HepG2 (cell line): ENCODE data around the gene SMURF2. TPM values are rescaled to one million over a fixed set of nuclear protein-coding genes. Genes with fewer than 3 reads are reported as not detected.
A peak's percentile ranks its signal among the peaks of the same experiment; 100 is the strongest.

Experiments used
- ATAC-seq: fragments of 200-7000 bp; cut with Tn5 transposase; 3 replicates; pipeline ENCODE4 v1.9.1; 2020; ENCODE audit warnings: mild to moderate bottlenecking, moderate library complexity
- BruUV-seq: library from RNA; stranded (reverse); fragments of 400-500 nt; replicated peaks from 2 replicates; lab custom pipeline; 2021; lab: Mats Ljungman, UMichigan
- CTCF ChIA-PET: fragments of 300-600 bp; formaldehyde crosslinking; extraction: SDS; loops from one replicate; lab custom pipeline; 2021; ENCODE audit warnings: low total read pairs, inconsistent platforms, low intra/inter-chr PET ratio; lab: Yijun Ruan, JAX
- POLR2A ChIA-PET: fragments of 350-600 bp; sonication (Branson Sonifier 250); formaldehyde crosslinking; loops from one replicate; lab custom pipeline; 2020; ENCODE audit warnings: antibody characterized with exemption, inconsistent platforms; lab: Yijun Ruan, JAX
- DNase-seq: peaks from one replicate; pipeline ENCODE4 v3.0.0-alpha.2; 2015; ENCODE audit warnings: low spot score
- FAIRE-seq: peaks from 3 replicates; lab custom pipeline; 2011; peaks lifted over from hg19 to GRCh38; lab: Jason Lieb, UNC
- H2AFZ ChIP-seq: one replicate; pipeline ENCODE4 v1.6.1; 2011; ENCODE audit warnings: low read length, inconsistent platforms
- H3K27ac ChIP-seq: fragments of 300-600 bp; 3 replicates; pipeline ENCODE4 v1.8.0; 2011; ENCODE audit warnings: mixed run types, mild to moderate bottlenecking, mixed read lengths, low read length, inconsistent platforms; ENCODE audit not compliant: insufficient read depth; ENCODE audit errors: extremely low read length
- H3K27me3 ChIP-seq, 2 experiments: fragments of 200-600 bp in 1 of 2; 2 replicates in 1 of 2; 3 replicates in 1 of 2; pipeline versions ENCODE4 v1.6.0 to v1.8.0; 2011; ENCODE audit warnings: low read length in 2 of 2, mild to moderate bottlenecking in 2 of 2, moderate library complexity in 2 of 2, inconsistent platforms in 1 of 2; ENCODE audit not compliant: insufficient read depth in 2 of 2, control insufficient read depth in 1 of 2
- H3K36me3 ChIP-seq, 2 experiments: fragments of 200-600 bp in 1 of 2; replicated peaks in 1 of 2; 2 replicates in 1 of 2; 3 replicates in 1 of 2; pipeline versions ENCODE4 v1.5.1 to v1.8.0; 2011; ENCODE audit warnings: low read length in 2 of 2, inconsistent platforms in 1 of 2; ENCODE audit not compliant: insufficient read depth in 2 of 2, control insufficient read depth in 1 of 2
- H3K4me1 ChIP-seq: 2 replicates; pipeline ENCODE4 v1.5.1; 2012; ENCODE audit warnings: low read length, inconsistent platforms; ENCODE audit not compliant: insufficient read depth
- H3K4me2 ChIP-seq: 2 replicates; pipeline ENCODE4 v1.6.0; 2011; ENCODE audit warnings: low read depth, low read length, inconsistent platforms
- H3K4me3 ChIP-seq, 3 experiments: fragments of 200-600 bp in 1 of 3; sonication (generic), shearing (Covaris generic) in 1 of 3; replicated peaks in 1 of 3; 2 replicates each; pipeline ENCODE4 v1.5.1; 2011 to 2016; ENCODE audit warnings: low read length in 3 of 3, inconsistent platforms in 2 of 3, low read depth in 2 of 3, mild to moderate bottlenecking in 2 of 3, control low read depth in 1 of 3, mixed read lengths in 1 of 3; ENCODE audit not compliant: insufficient read depth in 1 of 3
- H3K79me2 ChIP-seq: one replicate; pipeline ENCODE4 v1.6.1; 2011; ENCODE audit warnings: low read length, inconsistent platforms; ENCODE audit not compliant: insufficient read depth
- H3K9ac ChIP-seq: 2 replicates; pipeline ENCODE4 v1.6.0; 2011; ENCODE audit warnings: mild to moderate bottlenecking, low read depth, low read length, inconsistent platforms; ENCODE audit not compliant: insufficient read depth
- H3K9me3 ChIP-seq: 2 replicates; pipeline ENCODE4 v1.5.1; 2012; ENCODE audit warnings: mild to moderate bottlenecking, low read length
- H4K20me1 ChIP-seq: 2 replicates; pipeline ENCODE4 v1.6.0; 2011; ENCODE audit warnings: inconsistent platforms, mild to moderate bottlenecking, low read length, moderate library complexity; ENCODE audit not compliant: insufficient read depth
- ARID5B ChIP-seq: IDR thresholded peaks from 2 replicates; pipeline ENCODE4 v1.4.0; 2020; ENCODE audit warnings: mild to moderate bottlenecking, missing genetic modification reagents
- ATF3 ChIP-seq: sonication (generic); formaldehyde crosslinking; IDR thresholded peaks from 2 replicates; pipeline ENCODE4 v1.4.0; 2020; ENCODE audit warnings: missing genetic modification reagents
- CERS6 ChIP-seq: sonication (generic); formaldehyde crosslinking; IDR thresholded peaks from 2 replicates; pipeline ENCODE4 v1.5.0; 2020; ENCODE audit warnings: missing genetic modification reagents
- MIER2 ChIP-seq: IDR thresholded peaks from 2 replicates; pipeline ENCODE4 v1.6.1; 2016; ENCODE audit warnings: missing biosample characterization, missing genetic modification reagents
- MXI1 ChIP-seq: IDR thresholded peaks from 3 replicates; pipeline ENCODE4 v1.6.1; 2012; ENCODE audit warnings: low read depth, low read length, inconsistent platforms, borderline replicate concordance
- NPAS2 ChIP-seq: sonication (generic); formaldehyde crosslinking; IDR thresholded peaks from 2 replicates; pipeline ENCODE4 v1.8.0; 2022; ENCODE audit warnings: mild to moderate bottlenecking, missing genetic modification reagents, borderline replicate concordance
- SALL2 ChIP-seq: sonication (generic); formaldehyde crosslinking; IDR thresholded peaks from 2 replicates; pipeline ENCODE4 v1.8.1; 2023; ENCODE audit warnings: mild to moderate bottlenecking, missing genetic modification reagents, inconsistent platforms
- ZNF281 ChIP-seq: sonication (generic); formaldehyde crosslinking; IDR thresholded peaks from 2 replicates; pipeline ENCODE4 v1.4.0; 2020; ENCODE audit warnings: missing genetic modification reagents, borderline replicate concordance
- ZNF577 ChIP-seq: sonication (generic); formaldehyde crosslinking; IDR thresholded peaks from 2 replicates; pipeline ENCODE4 v1.4.0; 2020; ENCODE audit warnings: mild to moderate bottlenecking, low read depth, missing genetic modification reagents, borderline replicate concordance
- WGBS: methylation state at CpG from one replicate; pipeline ENCODE4 v1.1.6; 2017; ENCODE audit warnings: low lambda C conversion rate; 5-methylcytosine and 5-hydroxymethylcytosine counted together
- in situ Hi-C: cut with HindIII; loops from 2 replicates; pipeline ENCODE4 v1.10.0; 2017; ENCODE audit warnings: low pct_unique_long_range_greater_than_20kb; ENCODE audit not compliant: extremely low pct_ligation_motif_present
- intact Hi-C: fragments of 100-400 bp; cut with micrococcal nuclease; formaldehyde crosslinking; loops from one replicate; pipeline ENCODE4 v1.10.0; 2022; ENCODE audit not compliant: unreplicated experiment
- polyA plus RNA-seq, 8 experiments: library from polyadenylated mRNA; depleted of rRNA in 3 of 8; stranded (reverse) in 7 of 8; unstranded in 1 of 8; fragments of >200 nt; fragmentation: Illumina TruSeq in 4 of 8; extraction: Trizol in 4 of 8; gene quantifications; 2 replicates each; pipeline versions ENCODE4 v1.2.1 to v1.2.3, GENCODE V29; 2011 to 2016; ENCODE audit warnings: low read depth in 4 of 8, missing spikeins in 1 of 8, mixed read lengths in 1 of 8; ENCODE audit not compliant: insufficient read depth in 1 of 8
- total RNA-seq, 5 experiments: library from RNA; depleted of rRNA; stranded (reverse); fragments of >200 nt; fragmentation: Illumina TruSeq; extraction: Trizol; gene quantifications; 2 replicates each; pipeline ENCODE4 v1.2.3, GENCODE V29; 2016; ENCODE audit warnings: low read depth in 1 of 5

The SMURF2 gene
- total and polyA plus RNA-seq, 2 of the 13 experiments (the other 11 are each of a cell fraction or from before 2014, with no cell fraction given) = 14.9 to 24.3 TPM

- peaks cover 23 to 88% of the 10 kb centered on the region in 2 experiments for H3K36me3 ChIP-seq
- in situ Hi-C loops = no loop called here
- no peak overlapping the region for H3K4me3 ChIP-seq
- no peak overlapping the region for H3K9ac ChIP-seq
- no peaks in the 10 kb centered on the region for H3K9me3 ChIP-seq
- BruUV-seq = no TSS peak
- no peak overlapping the region for H3K4me2 ChIP-seq
- ATAC-seq (no peak), DNase-seq (no peak), FAIRE-seq (no peak)
- H3K27ac ChIP-seq = no peak overlapping the region
- no peak overlapping the region for H2AFZ ChIP-seq
- no peaks in the 10 kb centered on the region for H3K27me3 ChIP-seq
- CTCF ChIA-PET = no interaction called here
- WGBS = 96% methylated on average over 2 of the region's 2 CpGs
- H3K79me2 ChIP-seq = peaks cover 8% of the 10 kb centered on the region
- H3K4me1 ChIP-seq = no peaks in the 10 kb centered on the region
- H4K20me1 ChIP-seq = no peaks in the 10 kb centered on the region
- TF ChIP-seq MXI1 = no peak
- no peak for TF ChIP-seq NPAS2 (CRISPR knock-in tag)
- TF ChIP-seq, all 625 proteins: peak for 0
- intact Hi-C loops = no loop called here
- POLR2A ChIA-PET = interaction anchor here (2.2 kb wide), 1 partner anchor 9 kb away, joined by 15 read pairs; the partner anchor contains the start of genes CEP95 and DDX5
Measured at GRCh38 chr17:64515419-64515818, 146.7 kb downstream of the SMURF2 start.

- no peak overlapping the region for H2AFZ ChIP-seq
- ChIA-PET POLR2A (no interaction called here), CTCF (no interaction called here)
- intact Hi-C loops = loop anchor here (2.0 to 5.0 kb wide), 2 partner anchors 140 to 153 kb away; partner anchors contain the start of gene SMURF2
- in situ Hi-C loops = loop anchor here (10.0 kb wide), 1 partner anchor 664 kb away; the partner anchor contains the start of gene SMARCD2
- 97% methylated on average over 6 of the region's 6 CpGs for WGBS
- BruUV-seq = no TSS peak
- FAIRE-seq = no peak
- DNase-seq = no peak
- peaks cover 2 to 52% of the 10 kb centered on the region in 2 experiments for H3K36me3 ChIP-seq
- peak overlapping the region; percentile 49 for H3K4me2 ChIP-seq
- H3K4me3 ChIP-seq = peak overlapping the region in 2 of 3 experiments; percentile 4; a peak in 1 of 6 replicates
- H3K9me3 ChIP-seq = no peaks in the 10 kb centered on the region
- peaks cover 30% of the 10 kb centered on the region for H4K20me1 ChIP-seq
- no peak overlapping the region for H3K27ac ChIP-seq
- peaks cover 19% of the 10 kb centered on the region for H3K4me1 ChIP-seq
- H3K27me3 ChIP-seq = peaks cover 0 to 3% of the 10 kb centered on the region in 2 experiments; a peak in 1 of 5 replicates
- H3K79me2 ChIP-seq = peaks cover 60% of the 10 kb centered on the region
- H3K9ac ChIP-seq = no peak overlapping the region
- no peak for ATAC-seq
- no peak for TF ChIP-seq ZNF577 (CRISPR knock-in tag)
- no peak for TF ChIP-seq SALL2 (CRISPR knock-in tag)
- no peak for TF ChIP-seq CERS6 (CRISPR knock-in tag)
- no peak for TF ChIP-seq ATF3
- TF ChIP-seq ARID5B = no peak
- no peak for TF ChIP-seq ZNF281
- no peak for TF ChIP-seq MIER2 (CRISPR knock-in tag)
Measured at GRCh38 chr17:64509179-64509578, 152.9 kb downstream of the SMURF2 start.
